Nephron (organoid): ENCODE data around the gene CACNA2D3.

Experiments
- H3K27ac Mint-ChIP-seq, 3 experiments: 2 replicates each; pipeline ENCODE4 v1.8.0; 2020; ENCODE audit warnings: mixed read lengths in 3 of 3, mild to moderate bottlenecking in 2 of 3, moderate library complexity in 1 of 3
- H3K27me3 Mint-ChIP-seq: 2 replicates; pipeline ENCODE4 v1.8.0; 2021; ENCODE audit warnings: low read depth, mild to moderate bottlenecking, moderate library complexity, mixed read lengths
- H3K36me3 Mint-ChIP-seq: 2 replicates; pipeline ENCODE4 v1.8.0; 2020; ENCODE audit warnings: low read depth, mixed read lengths
- H3K4me1 Mint-ChIP-seq: 2 replicates; pipeline ENCODE4 v1.8.0; 2020; ENCODE audit warnings: mixed read lengths
- H3K4me3 Mint-ChIP-seq, 3 experiments: 2 replicates each; pipeline ENCODE4 v1.8.0; 2020; ENCODE audit warnings: mild to moderate bottlenecking in 3 of 3, mixed read lengths in 3 of 3, moderate library complexity in 2 of 3
- H3K9me3 Mint-ChIP-seq: 2 replicates; pipeline ENCODE4 v1.8.0; 2020; ENCODE audit warnings: mixed read lengths
- TF ChIP-seq, protein P1 (sequence below), 3 experiments: fragments of 200-600 bp; sonication (generic); IDR thresholded peaks; one replicate each; pipeline ENCODE4 v1.5.0; 2021; ENCODE audit warnings: antibody characterized with exemption in 3 of 3; ENCODE audit not compliant: unreplicated experiment in 3 of 3

The CACNA2D3 gene

DNA sequence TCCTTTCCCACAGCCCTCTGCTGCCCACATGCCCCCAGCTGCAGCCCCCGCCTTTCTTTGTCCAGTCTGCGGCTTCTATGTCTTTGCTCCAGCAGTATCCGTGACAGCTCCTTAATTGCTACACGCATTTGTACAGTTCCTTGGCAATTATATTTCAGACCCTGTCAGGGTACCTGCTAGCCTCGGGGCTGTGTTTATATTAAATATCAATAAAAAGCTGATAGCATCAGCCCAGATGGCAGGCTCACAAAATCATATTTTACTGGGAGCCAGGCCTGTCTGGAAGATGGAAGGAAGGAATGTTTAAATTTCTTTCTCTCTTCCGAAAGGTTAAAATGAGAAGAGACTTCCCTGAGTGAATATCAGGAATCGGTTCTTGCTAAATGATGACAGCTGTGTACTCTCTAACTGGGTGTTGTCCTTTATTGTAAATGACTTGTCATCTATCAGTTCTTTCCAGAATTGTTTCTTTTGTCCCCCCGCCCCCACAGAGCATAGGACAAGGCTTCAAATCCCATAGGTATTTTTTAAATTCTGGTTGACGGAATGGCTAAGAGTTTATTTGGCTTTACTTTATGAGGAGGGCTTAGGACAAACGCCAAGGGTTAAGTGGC is 427.4 kb downstream of the CACNA2D3 start:
- TF ChIP-seq, protein P1, sequence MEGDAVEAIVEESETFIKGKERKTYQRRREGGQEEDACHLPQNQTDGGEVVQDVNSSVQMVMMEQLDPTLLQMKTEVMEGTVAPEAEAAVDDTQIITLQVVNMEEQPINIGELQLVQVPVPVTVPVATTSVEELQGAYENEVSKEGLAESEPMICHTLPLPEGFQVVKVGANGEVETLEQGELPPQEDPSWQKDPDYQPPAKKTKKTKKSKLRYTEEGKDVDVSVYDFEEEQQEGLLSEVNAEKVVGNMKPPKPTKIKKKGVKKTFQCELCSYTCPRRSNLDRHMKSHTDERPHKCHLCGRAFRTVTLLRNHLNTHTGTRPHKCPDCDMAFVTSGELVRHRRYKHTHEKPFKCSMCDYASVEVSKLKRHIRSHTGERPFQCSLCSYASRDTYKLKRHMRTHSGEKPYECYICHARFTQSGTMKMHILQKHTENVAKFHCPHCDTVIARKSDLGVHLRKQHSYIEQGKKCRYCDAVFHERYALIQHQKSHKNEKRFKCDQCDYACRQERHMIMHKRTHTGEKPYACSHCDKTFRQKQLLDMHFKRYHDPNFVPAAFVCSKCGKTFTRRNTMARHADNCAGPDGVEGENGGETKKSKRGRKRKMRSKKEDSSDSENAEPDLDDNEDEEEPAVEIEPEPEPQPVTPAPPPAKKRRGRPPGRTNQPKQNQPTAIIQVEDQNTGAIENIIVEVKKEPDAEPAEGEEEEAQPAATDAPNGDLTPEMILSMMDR (IDR thresholded peaks at IDR 0.05; ENCODE audit: unreplicated experiment in 3 of 3), result no peak
- Mint-ChIP-seq H3K9me3 (no peaks in the 10 kb centered on the region), H3K27ac (no peak overlapping the region), H3K4me3 (no peak overlapping the region), H3K4me1 (peaks cover 14% of the 10 kb centered on the region), H3K36me3 (no peaks in the 10 kb centered on the region), H3K27me3 (peaks cover 8% of the 10 kb centered on the region)

DNA sequence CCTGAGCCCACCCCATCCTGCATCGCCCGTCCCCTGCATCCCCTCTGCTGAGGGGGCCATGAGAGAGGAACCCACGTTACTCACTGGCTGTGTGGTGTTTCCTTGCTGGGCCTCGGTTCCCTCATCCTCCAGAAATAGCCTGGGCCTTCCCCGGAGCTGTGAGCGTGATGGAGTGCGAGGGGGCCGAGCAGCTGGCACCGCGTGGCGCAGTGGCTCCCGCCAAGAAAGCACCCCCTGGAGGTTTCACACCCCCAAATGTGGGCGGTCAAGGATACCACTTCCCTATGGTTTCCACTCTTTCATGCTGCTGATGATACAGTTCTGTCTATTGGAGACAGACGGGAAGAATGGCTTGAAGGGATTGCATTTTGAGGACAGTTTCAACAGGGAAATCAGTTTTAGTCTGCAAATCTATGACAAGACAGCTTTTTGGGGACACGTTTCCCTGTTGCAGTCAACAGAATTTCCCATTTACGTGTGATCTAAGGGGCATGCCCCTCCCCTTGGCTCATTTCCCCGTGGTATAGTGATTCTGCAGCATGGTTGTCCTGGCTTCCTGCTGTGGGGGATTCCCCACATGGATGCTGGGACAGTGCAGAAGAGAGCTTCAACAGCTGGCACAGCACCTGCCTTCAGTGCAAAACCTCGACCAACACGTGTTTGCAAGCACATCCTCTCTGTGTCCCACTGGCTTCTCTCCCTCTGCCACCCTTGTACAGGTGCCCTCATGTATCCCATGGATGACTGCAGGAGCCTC is 428.0 kb downstream of the CACNA2D3 start:
- H3K4me3 Mint-ChIP-seq, result no peak overlapping the region
- TF ChIP-seq, protein P1 (IDR thresholded peaks at IDR 0.05; ENCODE audit: unreplicated experiment in 3 of 3), result no peak
- peaks cover 9% of the 10 kb centered on the region for H3K4me1 Mint-ChIP-seq
- no peaks in the 10 kb centered on the region for H3K9me3 Mint-ChIP-seq
- peaks cover 8% of the 10 kb centered on the region for H3K27me3 Mint-ChIP-seq
- H3K36me3 Mint-ChIP-seq, result no peaks in the 10 kb centered on the region
- H3K27ac Mint-ChIP-seq, result no peak overlapping the region

DNA sequence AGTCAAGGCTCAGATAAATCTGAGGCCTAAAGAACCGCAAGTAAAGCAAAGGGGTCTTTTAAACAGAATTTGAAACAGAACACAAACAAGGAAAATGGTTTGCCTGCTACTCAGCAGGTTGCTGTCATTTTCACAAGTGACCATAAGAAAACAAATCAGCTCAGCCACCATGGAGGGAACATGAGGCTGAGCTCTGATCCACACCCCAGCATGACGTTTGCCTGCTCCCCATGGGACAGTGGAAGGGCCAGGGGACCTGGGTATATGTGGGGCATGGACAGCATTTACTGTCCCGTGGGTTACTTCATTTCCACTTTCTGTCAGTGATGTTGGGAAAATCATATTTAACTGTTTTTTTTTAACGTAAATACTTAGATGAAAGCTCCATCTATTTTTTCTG is 434.3 kb downstream of the CACNA2D3 start:
- H3K4me3 Mint-ChIP-seq, result no peak overlapping the region
- H3K36me3 Mint-ChIP-seq, result no peaks in the 10 kb centered on the region
- peaks cover 7% of the 10 kb centered on the region for H3K9me3 Mint-ChIP-seq
- no peaks in the 10 kb centered on the region for H3K4me1 Mint-ChIP-seq
- H3K27me3 Mint-ChIP-seq, result no peaks in the 10 kb centered on the region
- no peak overlapping the region for H3K27ac Mint-ChIP-seq
- TF ChIP-seq, protein P1 (IDR thresholded peaks at IDR 0.05; ENCODE audit: unreplicated experiment in 3 of 3), result no peak

DNA sequence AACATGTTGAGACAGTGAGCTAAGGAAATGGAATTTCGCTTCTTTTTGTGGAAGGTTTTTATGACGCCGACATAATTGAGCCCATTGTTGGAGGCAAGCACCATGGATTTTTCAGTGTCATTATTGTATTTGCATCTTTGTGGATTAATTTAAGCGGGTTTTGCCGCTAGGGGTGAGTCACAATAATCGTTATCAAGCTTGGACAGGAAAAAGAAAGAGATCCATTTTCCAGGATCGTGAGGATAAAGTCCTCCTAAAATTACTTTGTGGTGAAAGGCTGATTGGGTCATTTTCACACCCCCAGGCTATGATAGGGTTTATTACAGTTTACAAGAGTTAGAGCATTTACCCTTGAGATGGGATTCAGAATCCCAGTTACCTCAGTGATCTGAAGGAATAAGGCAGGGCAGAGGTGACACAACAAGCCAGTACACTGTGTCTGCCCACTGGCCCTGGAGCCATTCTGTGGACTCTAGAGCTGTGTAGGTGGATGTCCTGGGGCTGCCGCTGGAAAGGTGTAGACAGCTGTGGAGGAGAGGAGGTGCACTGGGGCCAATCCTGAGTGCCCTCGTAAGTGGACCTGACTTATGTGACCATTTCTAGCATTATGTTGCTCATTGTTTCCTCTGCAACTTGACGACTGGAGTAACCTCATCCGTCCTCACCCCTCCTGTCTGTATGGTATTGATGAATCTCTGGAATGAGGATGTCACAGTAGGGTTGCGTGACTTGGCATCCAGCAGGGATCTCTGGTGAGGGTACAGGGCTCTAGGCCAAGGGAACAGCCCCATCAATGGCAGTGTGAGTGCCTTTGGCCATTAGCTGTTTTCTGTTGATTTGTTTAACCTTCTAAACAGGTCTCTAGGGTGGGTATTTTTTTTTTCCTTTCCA is 435.4 kb downstream of the CACNA2D3 start:
- no peaks in the 10 kb centered on the region for H3K36me3 Mint-ChIP-seq
- no peak overlapping the region for H3K27ac Mint-ChIP-seq
- no peak overlapping the region for H3K4me3 Mint-ChIP-seq
- H3K9me3 Mint-ChIP-seq, result peaks cover 7% of the 10 kb centered on the region
- TF ChIP-seq, protein P1 (IDR thresholded peaks at IDR 0.05; ENCODE audit: unreplicated experiment in 3 of 3), result no peak
- H3K27me3 Mint-ChIP-seq, result no peaks in the 10 kb centered on the region
- no peaks in the 10 kb centered on the region for H3K4me1 Mint-ChIP-seq

DNA sequence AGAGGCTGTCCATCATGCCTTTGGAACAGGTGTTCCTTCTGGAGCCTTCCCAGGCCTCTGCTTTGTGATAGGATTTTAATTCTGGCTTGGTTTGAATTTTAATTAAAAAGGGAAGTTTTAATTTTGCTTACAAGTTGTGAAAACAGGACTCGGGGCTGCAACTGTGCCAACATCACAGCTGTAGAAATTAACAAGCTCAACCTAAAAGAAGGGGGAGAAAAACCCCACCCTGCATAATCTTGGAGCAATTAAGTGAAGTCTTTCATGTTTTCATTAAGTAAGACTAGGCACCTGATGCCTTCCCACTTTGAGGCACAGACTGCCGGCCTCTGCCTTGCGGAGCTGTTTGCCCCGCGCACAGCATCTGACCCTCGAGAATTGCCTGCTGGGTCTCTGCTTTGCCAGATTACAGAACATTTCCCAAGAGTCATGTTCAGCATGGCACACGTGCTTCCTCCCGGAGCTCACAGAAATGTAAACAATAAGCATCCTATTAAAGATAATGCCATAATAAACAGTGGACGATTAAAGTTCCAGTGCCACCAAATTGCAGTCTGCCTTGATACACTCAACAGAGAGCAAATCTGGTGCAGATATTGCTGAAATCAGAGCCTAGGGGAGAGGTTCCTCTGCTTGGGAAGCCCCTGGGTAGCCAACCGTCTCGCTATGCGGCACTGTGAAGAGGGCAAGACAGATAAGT is 441.3 kb downstream of the CACNA2D3 start:
- peaks cover 8% of the 10 kb centered on the region for H3K27me3 Mint-ChIP-seq
- no peaks in the 10 kb centered on the region for H3K36me3 Mint-ChIP-seq
- H3K9me3 Mint-ChIP-seq, result peaks cover 7% of the 10 kb centered on the region
- no peak overlapping the region for H3K4me3 Mint-ChIP-seq
- H3K4me1 Mint-ChIP-seq, result no peaks in the 10 kb centered on the region
- no peak overlapping the region for H3K27ac Mint-ChIP-seq
- TF ChIP-seq, protein P1 (IDR thresholded peaks at IDR 0.05; ENCODE audit: unreplicated experiment in 3 of 3), result no peak
